Measurements from ENCODE around the gene ICA1.

DNA sequence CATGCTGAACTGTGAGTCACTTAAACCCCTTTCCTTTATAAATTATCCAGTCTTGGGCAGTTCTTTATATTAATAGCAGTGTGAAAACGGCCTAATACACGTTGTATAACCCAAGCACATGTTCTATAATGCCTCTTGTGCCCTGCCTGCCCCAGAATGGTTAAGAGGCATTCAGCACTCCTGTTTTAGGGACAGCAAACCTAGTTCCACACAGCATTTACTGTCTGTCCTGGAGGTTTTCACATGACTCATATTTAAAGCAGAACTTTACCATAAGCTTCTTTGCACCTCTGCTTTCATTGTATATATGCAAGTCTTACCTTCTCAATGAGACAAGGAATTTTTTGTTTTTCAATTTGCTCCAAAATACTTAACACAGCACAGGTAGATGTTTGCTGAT lies 144.8 kb downstream of the ICA1 start:
- no peak for TF ChIP-seq CTCF (conservative IDR thresholded peaks at IDR 0.05; ENCODE audit: low read depth, low read length)
- TF ChIP-seq POLR2A (IDR thresholded peaks at IDR 0.05; ENCODE audit: low read depth, low read length) = no peak
- no peak for TF ChIP-seq RAD21 (IDR thresholded peaks at IDR 0.05; ENCODE audit: low read length)
- no peak for TF ChIP-seq NFE2L2 (IDR thresholded peaks at IDR 0.05; ENCODE audit: low read depth, low read length)
- no peak for TF ChIP-seq RCOR1 (IDR thresholded peaks at IDR 0.05; ENCODE audit: insufficient replicate concordance, low read length)
- no peak for TF ChIP-seq CEBPB (IDR thresholded peaks at IDR 0.05; ENCODE audit: low read depth, low read length)
- no peak for TF ChIP-seq MAFK (IDR thresholded peaks at IDR 0.05; ENCODE audit: low read depth, low read length)
- no peak for TF ChIP-seq SMC3 (IDR thresholded peaks at IDR 0.05; ENCODE audit: low read depth, low read length)
- no peak for TF ChIP-seq MXI1 (IDR thresholded peaks at IDR 0.05; ENCODE audit: borderline replicate concordance, low read depth, low read length)
- TF ChIP-seq MAZ (IDR thresholded peaks at IDR 0.05; ENCODE audit: borderline replicate concordance, low read depth, low read length) = no peak
- TF ChIP-seq RFX5 (IDR thresholded peaks at IDR 0.05; ENCODE audit: low read depth, low read length) = no peak

All from IMR-90 (cell line).